IPS-15b (cell line): Measurements from ENCODE around the gene APPL2.

Source experiments
- H3K27me3 ChIP-seq: one replicate; pipeline ENCODE4 v1.6.1; 2013; ENCODE audit warnings: low read length; ENCODE audit not compliant: control insufficient read depth, insufficient read depth
- H3K36me3 ChIP-seq: one replicate; pipeline ENCODE4 v1.6.1; 2013; ENCODE audit warnings: low read length; ENCODE audit not compliant: control insufficient read depth, insufficient read depth
- H3K4me1 ChIP-seq: one replicate; pipeline ENCODE4 v1.6.1; 2013; ENCODE audit warnings: mild to moderate bottlenecking, low read length; ENCODE audit not compliant: control insufficient read depth, insufficient read depth
- H3K4me3 ChIP-seq: one replicate; pipeline ENCODE4 v1.5.1; 2013; ENCODE audit warnings: low read depth, low read length
- H3K9ac ChIP-seq: one replicate; pipeline ENCODE4 v1.6.1; 2013; ENCODE audit warnings: low read depth, mild to moderate bottlenecking, low read length
- H3K9me3 ChIP-seq: one replicate; pipeline ENCODE4 v1.6.1; 2013; ENCODE audit warnings: mild to moderate bottlenecking, low read length; ENCODE audit not compliant: control insufficient read depth, insufficient read depth

Gene APPL2

GRCh38 chr12:105235732-105236476 lies at the start of gene APPL2:
TSS of gene APPL2 (minus strand) at chr12:105236174. CDS start at chr12:105236012, 162 bp downstream.
- Histone ChIP-seq H3K36me3 (no peaks in the 10 kb centered on the region), H3K9ac (peak within 1 kb of the TSS; percentile 62), H3K4me3 (peak within 1 kb of the TSS; percentile 88), H3K9me3 (no peaks in the 10 kb centered on the region), H3K4me1 (peaks cover 4% of the 10 kb centered on the region), H3K27me3 (peaks cover 3% of the 10 kb centered on the region)

- Histone ChIP-seq H3K9me3 (no peaks in the 10 kb centered on the region), H3K27me3 (no peaks in the 10 kb centered on the region), H3K9ac (no peak overlapping the region), H3K36me3 (no peaks in the 10 kb centered on the region), H3K4me3 (no peak overlapping the region), H3K4me1 (no peaks in the 10 kb centered on the region)
Observed at GRCh38 chr12:105285378-105285777, 49.4 kb upstream of the APPL2 start.

GRCh38 chr12:105281694-105282049 lies 45.7 kb upstream of the APPL2 start:
- no peak overlapping the region for H3K4me3 ChIP-seq
- H3K9me3 ChIP-seq = no peaks in the 10 kb centered on the region
- no peaks in the 10 kb centered on the region for H3K27me3 ChIP-seq
- no peak overlapping the region for H3K9ac ChIP-seq
- H3K36me3 ChIP-seq = no peaks in the 10 kb centered on the region
- H3K4me1 ChIP-seq = no peaks in the 10 kb centered on the region

- Histone ChIP-seq H3K4me1 (peaks cover 4% of the 10 kb centered on the region), H3K9me3 (no peaks in the 10 kb centered on the region), H3K27me3 (no peaks in the 10 kb centered on the region), H3K4me3 (no peak overlapping the region), H3K9ac (no peak overlapping the region), H3K36me3 (no peaks in the 10 kb centered on the region)
Observed at GRCh38 chr12:105280966-105281693, 45.2 kb upstream of the APPL2 start.

GRCh38 chr12:105279460-105280056 lies 43.6 kb upstream of the APPL2 start:
- Histone ChIP-seq H3K4me1 (peaks cover 7% of the 10 kb centered on the region), H3K9ac (no peak overlapping the region), H3K27me3 (no peaks in the 10 kb centered on the region)

GRCh38 chr12:105278043-105278697 lies 42.2 kb upstream of the APPL2 start:
- Histone ChIP-seq H3K9me3 (no peaks in the 10 kb centered on the region), H3K4me3 (no peak overlapping the region), H3K9ac (no peak overlapping the region), H3K27me3 (no peaks in the 10 kb centered on the region), H3K36me3 (no peaks in the 10 kb centered on the region), H3K4me1 (peaks cover 7% of the 10 kb centered on the region)

More at GRCh38 chr12:105279460-105280056, 43.6 kb upstream of the APPL2 start:
- no peaks in the 10 kb centered on the region for H3K9me3 ChIP-seq
- H3K36me3 ChIP-seq = no peaks in the 10 kb centered on the region
- H3K4me3 ChIP-seq = no peak overlapping the region

- Histone ChIP-seq H3K4me1 (peaks cover 7% of the 10 kb centered on the region), H3K4me3 (no peak overlapping the region), H3K36me3 (no peaks in the 10 kb centered on the region), H3K9ac (no peak overlapping the region), H3K9me3 (no peaks in the 10 kb centered on the region), H3K27me3 (no peaks in the 10 kb centered on the region)
Observed at GRCh38 chr12:105275997-105276733, 40.2 kb upstream of the APPL2 start.

- Histone ChIP-seq H3K4me1 (peaks cover 7% of the 10 kb centered on the region), H3K4me3 (no peak overlapping the region), H3K9ac (no peak overlapping the region), H3K36me3 (no peaks in the 10 kb centered on the region), H3K27me3 (no peaks in the 10 kb centered on the region), H3K9me3 (no peaks in the 10 kb centered on the region)
Observed at GRCh38 chr12:105274571-105274970, 38.6 kb upstream of the APPL2 start.

- Histone ChIP-seq H3K27me3 (no peaks in the 10 kb centered on the region), H3K9me3 (no peaks in the 10 kb centered on the region), H3K36me3 (no peaks in the 10 kb centered on the region), H3K9ac (no peak overlapping the region), H3K4me1 (peaks cover 7% of the 10 kb centered on the region), H3K4me3 (no peak overlapping the region)
Observed at GRCh38 chr12:105273601-105274000, 37.6 kb upstream of the APPL2 start.

- no peak overlapping the region for H3K9ac ChIP-seq
- peaks cover 7% of the 10 kb centered on the region for H3K4me1 ChIP-seq
- H3K27me3 ChIP-seq = no peaks in the 10 kb centered on the region
- no peaks in the 10 kb centered on the region for H3K36me3 ChIP-seq
- no peaks in the 10 kb centered on the region for H3K9me3 ChIP-seq
- no peak overlapping the region for H3K4me3 ChIP-seq
Observed at GRCh38 chr12:105272814-105273416, 36.9 kb upstream of the APPL2 start.

- Histone ChIP-seq H3K36me3 (no peaks in the 10 kb centered on the region), H3K9me3 (no peaks in the 10 kb centered on the region), H3K4me3 (no peak overlapping the region), H3K9ac (no peak overlapping the region), H3K27me3 (no peaks in the 10 kb centered on the region), H3K4me1 (peaks cover 7% of the 10 kb centered on the region)
Observed at GRCh38 chr12:105272152-105272551, 36.2 kb upstream of the APPL2 start.
